ENCODE results near the gene PREB. TPM values are rescaled to one million over a fixed set of nuclear protein-coding genes. Genes with fewer than 3 reads are reported as not detected.

PREB gene
- total RNA-seq, 1 experiment from 2014 or later, result 35.7 TPM

DNA sequence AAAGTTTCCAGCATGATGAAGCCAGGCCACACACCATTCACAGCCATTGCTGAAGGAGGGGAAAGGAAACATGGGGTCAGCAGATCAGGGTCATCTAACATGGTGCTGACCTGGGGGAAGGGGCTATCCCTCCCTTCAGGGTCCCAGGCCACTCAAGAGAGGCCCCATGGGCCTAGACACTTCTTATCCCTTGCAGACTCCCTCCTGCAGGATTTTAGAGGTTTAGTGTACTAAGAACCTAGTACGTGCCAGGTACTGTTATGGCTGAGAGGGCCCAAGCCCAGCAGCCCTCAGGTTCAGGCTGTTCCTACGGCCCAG is 39.0 kb downstream of the PREB start:
- ChIA-PET CTCF (no interaction called here), POLR2A (ENCODE audit: unreplicated experiment) (no interaction called here)
- H3K27me3 ChIP-seq (ENCODE audit: insufficient read depth, low read depth), result no peaks in the 10 kb centered on the region
- no peak overlapping the region for H3K4me2 ChIP-seq
- H3K27ac ChIP-seq, result no peak overlapping the region
- H3K9me2 ChIP-seq (ENCODE audit: insufficient read depth), result no peaks in the 10 kb centered on the region
- H4K20me1 ChIP-seq (ENCODE audit: insufficient read depth), result no peaks in the 10 kb centered on the region
- no peak overlapping the region for H3K4me3 ChIP-seq
- H3K4me1 ChIP-seq (replicated peaks; ENCODE audit: insufficient read depth), result no peaks in the 10 kb centered on the region
- no peak for DNase-seq
- H3K9me3 ChIP-seq (ENCODE audit: insufficient read depth, low read depth), result no peaks in the 10 kb centered on the region
- H3F3A ChIP-seq (ENCODE audit: insufficient read depth, low read depth), result peaks cover 6% of the 10 kb centered on the region; the same call in 1 of the 2 replicates
- BruUV-seq (replicated peaks), result no TSS peak
- no peaks in the 10 kb centered on the region for H3K36me3 ChIP-seq (ENCODE audit: low read depth)
- no peaks in the 10 kb centered on the region for H3K79me2 ChIP-seq (ENCODE audit: low read depth)
- intact Hi-C loops (cut with micrococcal nuclease; ENCODE audit: unreplicated experiment), result loop anchor here (5.0 kb wide), 1 partner anchor 277 kb away; the partner anchor contains the start of genes EIF2B4 and SNX17
- no peak overlapping the region for H2AFZ ChIP-seq
- no peak for TF ChIP-seq EZH2 (IDR thresholded peaks at IDR 0.05; ENCODE audit: low read depth)
- TF ChIP-seq, protein P1, sequence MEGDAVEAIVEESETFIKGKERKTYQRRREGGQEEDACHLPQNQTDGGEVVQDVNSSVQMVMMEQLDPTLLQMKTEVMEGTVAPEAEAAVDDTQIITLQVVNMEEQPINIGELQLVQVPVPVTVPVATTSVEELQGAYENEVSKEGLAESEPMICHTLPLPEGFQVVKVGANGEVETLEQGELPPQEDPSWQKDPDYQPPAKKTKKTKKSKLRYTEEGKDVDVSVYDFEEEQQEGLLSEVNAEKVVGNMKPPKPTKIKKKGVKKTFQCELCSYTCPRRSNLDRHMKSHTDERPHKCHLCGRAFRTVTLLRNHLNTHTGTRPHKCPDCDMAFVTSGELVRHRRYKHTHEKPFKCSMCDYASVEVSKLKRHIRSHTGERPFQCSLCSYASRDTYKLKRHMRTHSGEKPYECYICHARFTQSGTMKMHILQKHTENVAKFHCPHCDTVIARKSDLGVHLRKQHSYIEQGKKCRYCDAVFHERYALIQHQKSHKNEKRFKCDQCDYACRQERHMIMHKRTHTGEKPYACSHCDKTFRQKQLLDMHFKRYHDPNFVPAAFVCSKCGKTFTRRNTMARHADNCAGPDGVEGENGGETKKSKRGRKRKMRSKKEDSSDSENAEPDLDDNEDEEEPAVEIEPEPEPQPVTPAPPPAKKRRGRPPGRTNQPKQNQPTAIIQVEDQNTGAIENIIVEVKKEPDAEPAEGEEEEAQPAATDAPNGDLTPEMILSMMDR (conservative IDR thresholded peaks at IDR 0.05), result no peak

DNA sequence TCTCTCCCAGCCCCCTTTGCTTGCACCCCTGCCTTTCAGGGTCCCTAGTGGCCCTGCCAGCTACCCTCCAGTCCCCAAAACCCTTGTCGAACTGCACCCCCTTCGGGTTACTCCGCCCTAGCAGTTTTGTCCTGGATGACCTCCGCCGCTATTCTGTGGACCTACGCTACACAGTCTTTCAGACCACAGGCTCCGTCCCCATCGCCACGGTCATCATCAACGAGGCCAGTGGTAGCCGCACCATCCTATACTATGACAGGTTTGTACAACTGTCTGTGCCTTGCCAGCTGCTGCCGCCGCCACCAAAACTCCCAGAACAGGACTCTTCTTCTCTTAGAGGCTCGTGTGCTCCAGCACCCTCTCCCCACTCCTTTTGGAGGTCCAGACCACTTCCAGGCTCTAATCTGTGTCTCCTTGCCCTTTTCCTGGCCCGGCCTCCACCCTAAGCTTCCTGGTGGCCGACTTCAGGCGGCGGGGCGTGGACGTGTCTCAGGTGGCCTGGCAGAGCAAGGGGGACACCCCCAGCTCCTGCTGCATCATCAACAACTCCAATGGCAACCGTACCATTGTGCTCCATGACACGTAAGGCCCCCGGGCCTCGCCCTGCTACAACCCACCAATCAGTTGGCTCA is 40.0 kb downstream of the PREB start:
- no peaks in the 10 kb centered on the region for H3K9me2 ChIP-seq (ENCODE audit: insufficient read depth)
- no peaks in the 10 kb centered on the region for H3K79me2 ChIP-seq (ENCODE audit: low read depth)
- H4K20me1 ChIP-seq (ENCODE audit: insufficient read depth), result no peaks in the 10 kb centered on the region
- H3K36me3 ChIP-seq (ENCODE audit: low read depth), result no peaks in the 10 kb centered on the region
- H3K4me3 ChIP-seq, result no peak overlapping the region
- no peak overlapping the region for H3K4me2 ChIP-seq
- intact Hi-C loops (cut with micrococcal nuclease; ENCODE audit: unreplicated experiment), result no loop called here
- H3F3A ChIP-seq (ENCODE audit: insufficient read depth, low read depth), result peaks cover 6% of the 10 kb centered on the region; the same call in 1 of the 2 replicates
- H3K27ac ChIP-seq, result no peak overlapping the region
- no peak for DNase-seq
- ChIA-PET POLR2A (ENCODE audit: unreplicated experiment) (no interaction called here), CTCF (no interaction called here)
- H3K9me3 ChIP-seq (ENCODE audit: insufficient read depth, low read depth), result no peaks in the 10 kb centered on the region
- H2AFZ ChIP-seq, result no peak overlapping the region
- no peaks in the 10 kb centered on the region for H3K4me1 ChIP-seq (replicated peaks; ENCODE audit: insufficient read depth)
- no peak for TF ChIP-seq EZH2 (IDR thresholded peaks at IDR 0.05; ENCODE audit: low read depth)
- TF ChIP-seq, protein P1 (conservative IDR thresholded peaks at IDR 0.05), result no peak
- no TSS peak for BruUV-seq (replicated peaks)
- no peaks in the 10 kb centered on the region for H3K27me3 ChIP-seq (ENCODE audit: insufficient read depth, low read depth)

DNA sequence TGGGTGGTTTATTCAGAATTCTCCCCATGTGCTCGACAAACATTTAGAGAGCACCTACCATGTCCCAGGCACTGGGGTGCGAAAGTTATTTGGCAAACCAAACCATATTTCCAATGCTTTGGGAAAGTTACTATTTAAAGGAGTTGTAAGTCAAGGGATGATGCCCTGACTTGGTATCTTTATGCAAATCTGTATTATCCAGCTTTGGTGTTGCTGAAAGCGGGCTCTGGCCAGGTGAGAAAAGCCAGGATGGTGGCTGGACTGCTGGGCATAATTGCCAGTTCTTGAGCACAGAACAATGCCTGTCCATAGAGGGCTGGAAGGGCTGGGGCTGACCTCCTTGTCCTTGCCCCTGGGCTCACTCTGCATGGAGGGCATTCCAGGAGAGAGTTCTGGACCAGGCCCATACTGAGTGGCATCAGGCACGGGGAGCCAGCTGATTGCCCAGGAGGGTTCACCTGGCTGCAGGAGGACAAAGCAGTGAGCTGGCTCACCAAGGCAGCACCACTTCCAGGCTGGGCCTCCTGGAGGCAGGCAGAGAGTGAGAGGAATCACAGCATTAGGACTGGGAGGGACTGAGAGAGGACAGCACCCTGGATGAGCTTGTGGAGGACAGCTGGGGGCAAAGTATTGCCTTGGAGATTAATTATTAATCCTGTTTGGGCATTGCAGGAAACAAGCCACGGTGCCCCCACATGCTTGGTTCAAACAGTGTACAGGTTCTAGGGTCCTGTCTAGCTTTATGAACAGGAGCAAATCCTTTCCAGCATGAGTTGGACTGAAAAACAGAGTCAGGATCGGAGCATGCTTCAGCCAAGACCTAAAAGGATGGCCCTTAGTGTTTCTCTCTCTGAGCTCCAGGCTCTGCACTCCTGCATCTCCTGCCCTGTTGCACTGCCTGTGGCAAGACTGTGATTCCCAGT is 40.7 kb downstream of the PREB start:
- ChIA-PET POLR2A (ENCODE audit: unreplicated experiment) (no interaction called here), CTCF (no interaction called here)
- intact Hi-C loops (cut with micrococcal nuclease; ENCODE audit: unreplicated experiment), result loop anchor here (2.0 kb wide), 1 partner anchor 187 kb away; no protein-coding TSS in a partner anchor
- peaks cover 6% of the 10 kb centered on the region; the same call in 1 of the 2 replicates for H3F3A ChIP-seq (ENCODE audit: insufficient read depth, low read depth)
- H3K4me3 ChIP-seq, result no peak overlapping the region
- H3K9me3 ChIP-seq (ENCODE audit: insufficient read depth, low read depth), result no peaks in the 10 kb centered on the region
- H3K79me2 ChIP-seq (ENCODE audit: low read depth), result no peaks in the 10 kb centered on the region
- TF ChIP-seq, protein P1 (conservative IDR thresholded peaks at IDR 0.05), result no peak
- TF ChIP-seq EZH2 (IDR thresholded peaks at IDR 0.05; ENCODE audit: low read depth), result no peak
- H4K20me1 ChIP-seq (ENCODE audit: insufficient read depth), result no peaks in the 10 kb centered on the region
- H3K9me2 ChIP-seq (ENCODE audit: insufficient read depth), result no peaks in the 10 kb centered on the region
- H3K27me3 ChIP-seq (ENCODE audit: insufficient read depth, low read depth), result no peaks in the 10 kb centered on the region
- BruUV-seq (replicated peaks), result no TSS peak
- H3K36me3 ChIP-seq (ENCODE audit: low read depth), result no peaks in the 10 kb centered on the region
- no peak for DNase-seq
- H2AFZ ChIP-seq, result no peak overlapping the region
- no peaks in the 10 kb centered on the region for H3K4me1 ChIP-seq (replicated peaks; ENCODE audit: insufficient read depth)
- H3K4me2 ChIP-seq, result no peak overlapping the region
- no peak overlapping the region for H3K27ac ChIP-seq
